ENCODE results near the gene AURKAIP1. TPM values are rescaled to one million over a fixed set of nuclear protein-coding genes. Genes with fewer than 3 reads are reported as not detected.

Gene AURKAIP1
- total RNA-seq: 60.4 and 110 TPM in 2 replicates

DNA sequence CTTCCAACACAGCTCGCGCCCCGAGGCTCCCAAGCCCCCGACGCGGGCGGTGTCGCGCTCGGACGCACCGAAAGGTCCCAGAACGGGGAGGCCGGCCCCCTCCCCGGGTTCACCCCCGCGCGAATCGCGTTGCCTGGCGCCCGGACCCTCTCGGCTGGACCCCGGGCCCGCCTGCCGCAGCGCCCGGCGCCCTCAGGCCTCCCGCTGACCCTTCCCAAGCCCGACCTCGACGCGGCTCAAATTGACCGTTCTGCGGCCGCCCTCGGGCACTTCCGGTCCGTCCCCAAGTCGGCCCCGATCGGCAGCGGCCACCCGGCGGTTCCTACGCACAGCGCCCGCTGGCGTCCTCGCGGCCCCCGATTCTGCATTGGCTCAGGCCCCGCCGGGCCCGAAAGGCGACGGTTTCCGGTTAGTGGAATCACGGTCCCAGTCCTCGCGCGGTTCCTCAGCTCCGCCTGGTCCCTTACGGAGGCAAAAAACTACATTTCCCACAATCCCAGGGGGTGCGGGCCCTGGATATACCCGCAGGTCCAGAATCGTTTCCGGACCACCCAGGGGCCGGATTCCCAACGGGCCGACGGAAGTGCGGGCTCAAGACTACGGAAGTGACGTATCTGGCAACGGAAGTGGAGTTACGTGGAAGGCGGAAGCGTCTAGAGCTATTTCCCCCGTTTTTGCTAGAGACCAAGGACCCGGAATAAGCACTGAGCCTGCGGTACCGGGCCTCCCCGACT lies at the start of gene AURKAIP1:
AURKAIP1 (minus strand) TSS at position 279 of the 734 bp plus-strand sequence. CDS start 451 bp downstream, outside the sequence.

GRCh38 chr1:1421147-1421906 lies 46.3 kb upstream of the AURKAIP1 start, which contains the start of gene ANKRD65:
Gene ANKRD65, minus strand, starts transcription at chr1:1421276. Its CDS starts 271 bp downstream, at chr1:1421005.

GRCh38 chr1:1406821-1407635 lies 32.0 kb upstream of the AURKAIP1 start, which contains the start of gene MRPL20:
Gene MRPL20, minus strand, starts transcription at chr1:1407293. Its CDS starts 76 bp downstream, at chr1:1407217.

GRCh38 chr1:1399187-1399871 lies 24.3 kb upstream of the AURKAIP1 start, which contains the start of gene CCNL2:
Gene CCNL2, minus strand, starts transcription at chr1:1399335. Its CDS starts 29 bp downstream, at chr1:1399306.

GRCh38 chr1:1358433-1359271 lies 16.4 kb downstream of the AURKAIP1 start, which contains the start of gene MXRA8:
Gene MXRA8, minus strand, starts transcription at chr1:1358555. Its CDS starts 51 bp downstream, at chr1:1358504.

GRCh38 chr1:1349256-1350012 lies 25.6 kb downstream of the AURKAIP1 start, which contains the start of gene DVL1:
Gene DVL1, minus strand, starts transcription at chr1:1349418. Its CDS starts 353 bp downstream, at chr1:1349065.

DNA sequence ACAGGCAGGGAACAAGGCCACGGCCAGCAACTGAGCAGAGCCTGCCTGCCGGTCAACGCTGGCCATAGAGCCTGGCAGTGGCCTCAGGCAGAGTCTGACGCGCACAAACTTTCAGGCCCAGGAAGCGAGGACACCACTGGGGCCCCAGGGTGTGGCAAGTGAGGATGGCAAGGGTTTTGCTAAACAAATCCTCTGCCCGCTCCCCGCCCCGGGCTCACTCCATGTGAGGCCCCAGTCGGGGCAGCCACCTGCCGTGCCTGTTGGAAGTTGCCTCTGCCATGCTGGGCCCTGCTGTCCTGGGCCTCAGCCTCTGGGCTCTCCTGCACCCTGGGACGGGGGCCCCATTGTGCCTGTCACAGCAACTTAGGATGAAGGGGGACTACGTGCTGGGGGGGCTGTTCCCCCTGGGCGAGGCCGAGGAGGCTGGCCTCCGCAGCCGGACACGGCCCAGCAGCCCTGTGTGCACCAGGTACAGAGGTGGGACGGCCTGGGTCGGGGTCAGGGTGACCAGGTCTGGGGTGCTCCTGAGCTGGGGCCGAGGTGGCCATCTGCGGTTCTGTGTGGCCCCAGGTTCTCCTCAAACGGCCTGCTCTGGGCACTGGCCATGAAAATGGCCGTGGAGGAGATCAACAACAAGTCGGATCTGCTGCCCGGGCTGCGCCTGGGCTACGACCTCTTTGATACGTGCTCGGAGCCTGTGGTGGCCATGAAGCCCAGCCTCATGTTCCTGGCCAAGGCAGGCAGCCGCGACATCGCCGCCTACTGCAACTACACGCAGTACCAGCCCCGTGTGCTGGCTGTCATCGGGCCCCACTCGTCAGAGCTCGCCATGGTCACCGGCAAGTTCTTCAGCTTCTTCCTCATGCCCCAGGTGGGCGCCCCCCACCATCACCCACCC lies 43.7 kb downstream of the AURKAIP1 start, which contains the start of gene TAS1R3:
TAS1R3 (plus strand) TSS at position 213 of the 898 bp plus-strand sequence; CDS start at position 279, 66 bp downstream.

DNA sequence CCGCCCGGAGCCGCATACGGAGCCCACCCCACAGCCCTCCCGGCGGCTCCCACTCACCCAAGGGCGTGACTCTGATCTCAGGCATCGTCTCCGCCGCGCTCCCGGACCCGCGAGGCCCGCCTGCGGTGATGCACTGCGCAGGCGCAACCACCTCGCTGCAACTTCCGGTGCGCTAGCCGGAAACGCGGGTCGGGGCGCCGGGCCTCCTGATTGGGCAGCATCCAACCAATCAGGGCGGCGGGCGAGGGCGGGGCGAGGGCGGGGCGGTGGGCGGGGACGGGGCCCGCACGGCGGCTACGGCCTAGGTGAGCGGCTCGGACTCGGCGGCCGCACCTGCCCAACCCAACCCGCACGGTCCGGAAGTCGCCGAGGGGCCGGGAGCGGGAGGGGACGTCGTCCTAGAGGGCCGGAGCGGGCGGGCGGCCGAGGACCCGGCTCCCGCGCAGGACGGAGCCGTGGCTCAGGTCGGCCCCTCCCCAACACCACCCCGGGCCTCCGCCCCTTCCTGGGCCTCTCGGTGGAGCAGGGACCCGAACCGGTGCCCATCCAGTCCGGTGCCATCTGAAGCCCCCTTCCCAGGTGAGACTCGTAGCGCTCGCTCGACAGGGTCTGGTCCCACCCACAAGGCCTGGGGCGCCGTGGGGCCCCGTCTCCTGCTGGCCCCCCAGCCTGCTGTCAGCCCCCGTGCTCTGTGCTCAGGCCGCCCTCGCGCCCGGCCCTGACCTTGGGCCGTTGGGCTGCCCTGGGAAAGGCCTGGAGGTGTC lies 50.3 kb downstream of the AURKAIP1 start, which contains the start of the genes CPTP and INTS11:
CPTP (plus strand) TSS at position 279 of the 764 bp plus-strand sequence. CDS start 2,109 bp downstream, outside the sequence.
INTS11 (minus strand) TSS at position 137 of the 764 bp plus-strand sequence; CDS start at position 85, 52 bp downstream.

Other genes starting within 250 kb of the AURKAIP1 start
- gene TTLL10, start 201.3 kb downstream of the AURKAIP1 start, total RNA-seq: 0.28 TPM in 1 of 2 replicates, not detected in the other
- gene TNFRSF18, start 168.6 kb downstream of the AURKAIP1 start, total RNA-seq: 0.34 and 1.5 TPM in 2 replicates
- 0.14 TPM in 1 of 2 replicates, not detected in the other for gene TNFRSF4, start 161.1 kb downstream of the AURKAIP1 start, total RNA-seq
- gene SDF4, start 143.2 kb downstream of the AURKAIP1 start, total RNA-seq: 76.9 and 124 TPM in 2 replicates
- gene B3GALT6, start 143.0 kb downstream of the AURKAIP1 start, total RNA-seq: 24.4 and 25.6 TPM in 2 replicates
- 0.93 and 1.4 TPM in 2 replicates for gene C1QTNF12, start 128.5 kb downstream of the AURKAIP1 start, total RNA-seq
- gene UBE2J2, start 101.4 kb downstream of the AURKAIP1 start, total RNA-seq: 46.3 and 60.5 TPM in 2 replicates
- 0.68 and 1.4 TPM in 2 replicates for gene SCNN1D, start 94.8 kb downstream of the AURKAIP1 start, total RNA-seq
- 17.4 and 57.2 TPM in 2 replicates for gene ACAP3, start 67.3 kb downstream of the AURKAIP1 start, total RNA-seq
- gene PUSL1, start 66.6 kb downstream of the AURKAIP1 start, total RNA-seq: 16.9 and 25.6 TPM in 2 replicates
- 55.4 and 66.1 TPM in 2 replicates for gene INTS11, start 50.5 kb downstream of the AURKAIP1 start, total RNA-seq
- gene CPTP, start 50.4 kb downstream of the AURKAIP1 start, total RNA-seq: 19.8 and 32.1 TPM in 2 replicates
- gene TAS1R3, start 43.9 kb downstream of the AURKAIP1 start, total RNA-seq: under 0.01 and 0.36 TPM in 2 replicates
- 204 and 206 TPM in 2 replicates for gene DVL1, start 25.8 kb downstream of the AURKAIP1 start, total RNA-seq
- gene MXRA8, start 16.7 kb downstream of the AURKAIP1 start, total RNA-seq: 0.34 and 1.1 TPM in 2 replicates
- 57.4 and 139 TPM in 2 replicates for gene CCNL2, start 24.1 kb upstream of the AURKAIP1 start, total RNA-seq
- 50.2 and 56.3 TPM in 2 replicates for gene MRPL20, start 32.1 kb upstream of the AURKAIP1 start, total RNA-seq
- 4.4 and 18.2 TPM in 2 replicates for gene ANKRD65, start 46.1 kb upstream of the AURKAIP1 start, total RNA-seq
- gene VWA1, start 60.5 kb upstream of the AURKAIP1 start, total RNA-seq: 2.1 and 18.4 TPM in 2 replicates
- gene ATAD3C, start 74.5 kb upstream of the AURKAIP1 start, total RNA-seq: 0.34 and 1.1 TPM in 2 replicates
- gene ATAD3B, start 96.6 kb upstream of the AURKAIP1 start, total RNA-seq: 16.4 and 24.2 TPM in 2 replicates
- gene ATAD3A, start 137.0 kb upstream of the AURKAIP1 start, total RNA-seq: 18.5 and 34.0 TPM in 2 replicates
- gene TMEM240, start 165.4 kb upstream of the AURKAIP1 start, total RNA-seq: 0.34 and 0.71 TPM in 2 replicates
- 69.4 and 83.5 TPM in 2 replicates for gene SSU72, start 199.7 kb upstream of the AURKAIP1 start, total RNA-seq
- gene FNDC10, start 224.9 kb upstream of the AURKAIP1 start, total RNA-seq: 0.34 and 2.5 TPM in 2 replicates
- 68.6 and 97.4 TPM in 2 replicates for gene MIB2, start 240.3 kb upstream of the AURKAIP1 start, total RNA-seq